GM12801 (cell line): ENCODE results near the gene RNF220.

Experiments
- CTCF ChIP-seq: IDR thresholded peaks from one replicate; pipeline ENCODE4 v1.5.1; 2011; ENCODE audit warnings: control low read depth; ENCODE audit not compliant: insufficient read length; ENCODE audit errors: extremely low read depth

RNF220 gene

DNA sequence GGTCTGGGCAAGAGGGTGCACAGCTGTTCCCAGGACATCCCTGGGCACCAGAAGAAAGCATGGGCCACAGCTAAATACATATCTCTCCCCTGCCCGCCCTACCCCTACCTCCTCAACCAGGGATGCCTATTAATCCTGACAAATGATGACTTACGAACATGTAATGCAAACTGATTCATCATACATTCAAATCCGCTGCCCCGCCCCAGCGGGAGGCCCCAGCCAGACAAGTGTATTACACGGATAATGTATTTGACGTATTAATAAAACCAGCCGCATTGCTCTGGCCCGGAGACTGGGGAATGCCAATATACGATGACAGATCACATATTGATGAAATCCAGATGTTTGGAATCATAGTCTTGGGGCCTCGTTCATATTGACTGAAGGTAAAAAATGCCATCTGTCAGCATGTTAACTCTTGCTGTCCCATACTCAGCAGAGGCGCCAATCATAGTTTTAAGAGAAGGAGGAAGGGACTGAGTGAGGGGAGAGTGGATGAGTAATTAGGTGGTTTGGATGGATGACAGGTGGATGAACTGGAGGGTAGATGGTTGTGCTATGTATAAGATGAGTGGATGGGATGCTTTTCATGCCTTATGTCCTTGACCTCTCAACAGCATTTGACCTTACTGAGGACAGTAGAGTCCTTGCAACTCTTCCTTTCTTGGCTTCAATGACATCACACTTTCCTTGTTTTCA is 201.0 kb downstream of the RNF220 start:
- no peak for TF ChIP-seq CTCF

- no peak for TF ChIP-seq CTCF
These were observed 201.7 kb downstream of the RNF220 start for GRCh38 chr1:44606701-44607281.

DNA sequence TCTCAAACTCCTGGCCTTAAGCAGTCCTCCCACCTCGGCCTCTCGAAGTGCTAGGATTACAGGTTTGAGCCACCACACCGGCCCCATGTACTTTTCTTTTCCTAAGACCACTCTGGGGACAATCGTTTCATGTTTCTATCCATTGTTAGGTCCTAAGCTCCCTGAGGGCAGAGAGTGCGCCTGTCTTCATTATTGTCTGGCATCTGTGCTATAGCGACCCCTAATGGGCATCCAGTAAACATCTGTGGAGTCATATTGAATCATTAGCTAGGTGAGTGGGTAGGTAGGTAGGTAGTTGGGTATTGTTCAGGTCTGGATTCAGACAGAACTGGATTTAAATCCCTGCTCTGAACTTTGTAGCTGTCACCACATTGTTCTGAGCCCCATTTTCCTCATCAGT is 203.1 kb downstream of the RNF220 start:
- no peak for TF ChIP-seq CTCF

GRCh38 chr1:44609412-44609767 is 204.3 kb downstream of the RNF220 start:
- no peak for TF ChIP-seq CTCF

- no peak for TF ChIP-seq CTCF
These were observed 204.9 kb downstream of the RNF220 start for GRCh38 chr1:44609768-44610526.

DNA sequence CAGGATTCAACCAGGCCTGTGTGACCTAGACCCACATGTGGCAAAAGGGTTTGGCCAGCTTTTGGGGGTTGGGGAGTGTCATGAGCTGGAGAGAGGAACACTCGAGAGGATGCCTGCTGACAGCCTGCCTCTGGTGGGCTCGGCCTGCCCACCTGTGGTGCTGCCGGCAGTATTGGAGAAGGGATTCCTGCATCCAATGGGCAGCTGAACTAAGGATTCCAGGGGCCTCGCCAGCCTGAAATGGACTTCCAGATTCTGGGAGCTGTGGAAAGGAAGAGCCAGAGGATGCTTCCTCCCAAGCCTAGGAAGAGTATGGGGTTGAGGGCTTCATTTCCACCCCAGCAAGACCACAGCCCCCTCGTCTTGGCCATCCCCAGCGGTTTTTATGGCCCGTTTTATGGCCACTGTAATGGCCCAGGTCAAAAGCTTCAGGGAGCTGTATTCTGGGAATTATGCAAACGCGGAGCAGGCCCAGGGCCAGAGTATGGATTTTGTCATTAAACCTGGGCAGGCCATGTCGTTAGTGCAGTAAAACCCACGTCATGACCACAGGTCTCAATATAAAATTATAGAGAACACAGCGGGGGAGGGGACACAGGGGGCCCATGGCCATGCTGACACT is 205.6 kb downstream of the RNF220 start:
- TF ChIP-seq CTCF, result no peak

- TF ChIP-seq CTCF, result no peak
These were observed 206.4 kb downstream of the RNF220 start for GRCh38 chr1:44611419-44611818.
